ENCODE results near the gene ANO4.

Gene ANO4

GRCh38 chr12:101064721-101065120 lies 270.1 kb downstream of the ANO4 start:
- TF ChIP-seq ZNF76 (tag by site-specific recombination; IDR thresholded peaks at IDR 0.05; ENCODE audit: borderline replicate concordance, low read depth) (no peak), ZNF830 (tag by site-specific recombination; IDR thresholded peaks at IDR 0.05; ENCODE audit: low read depth) (no peak), ZNF18 (tag by site-specific recombination; IDR thresholded peaks at IDR 0.05) (no peak), ZNF184 (tag by site-specific recombination; IDR thresholded peaks at IDR 0.05) (no peak), SALL2 (tag by site-specific recombination; IDR thresholded peaks at IDR 0.05; ENCODE audit: borderline replicate concordance) (no peak), ZSCAN23 (tag by site-specific recombination; IDR thresholded peaks at IDR 0.05) (no peak), REST (tag by site-specific recombination; IDR thresholded peaks at IDR 0.05) (no peak), SP2 (tag by site-specific recombination; IDR thresholded peaks at IDR 0.05) (no peak), SP7 (tag by site-specific recombination; IDR thresholded peaks at IDR 0.05) (no peak), ZNF777 (tag by site-specific recombination; IDR thresholded peaks at IDR 0.05; ENCODE audit: borderline replicate concordance) (no peak), ZNF571 (tag by site-specific recombination; IDR thresholded peaks at IDR 0.05) (no peak), ZNF202 (tag by site-specific recombination; IDR thresholded peaks at IDR 0.05; ENCODE audit: borderline replicate concordance) (no peak), SCRT1 (tag by site-specific recombination; IDR thresholded peaks at IDR 0.05; ENCODE audit: borderline replicate concordance) (no peak), GLI2 (tag by site-specific recombination; IDR thresholded peaks at IDR 0.05; ENCODE audit: borderline replicate concordance, low read depth) (no peak), ZBTB21 (tag by site-specific recombination; IDR thresholded peaks at IDR 0.05) (no peak)
- no peaks in the 10 kb centered on the region for H3K36me3 ChIP-seq (ENCODE audit: control insufficient read depth in 2 of 2, insufficient read depth in 1 of 2, low read length in 2 of 2)
- H3K4me3 ChIP-seq (ENCODE audit: low read depth, low read length), result no peak overlapping the region
- ChIA-PET CTCF (no interaction called here), POLR2A (no interaction called here)
- no peak overlapping the region for H3K27ac ChIP-seq (ENCODE audit: extremely low read depth, low read depth, low read length)
- no peaks in the 10 kb centered on the region for H3K9me3 ChIP-seq (ENCODE audit: control insufficient read depth, insufficient read depth, low read depth, low read length)
- no peaks in the 10 kb centered on the region for H3K4me1 ChIP-seq (ENCODE audit: control insufficient read depth, insufficient read depth, low read length)

- no peaks in the 10 kb centered on the region for H3K4me1 ChIP-seq (ENCODE audit: control insufficient read depth, insufficient read depth, low read length)
- CTCF ChIA-PET, result interaction anchor here (0.7 kb wide), 1 partner anchor 51 kb away, joined by 3 read pairs; no protein-coding TSS in a partner anchor
- no peaks in the 10 kb centered on the region for H3K36me3 ChIP-seq (ENCODE audit: control insufficient read depth in 2 of 2, insufficient read depth in 1 of 2, low read length in 2 of 2)
- H3K4me3 ChIP-seq (ENCODE audit: low read depth, low read length), result no peak overlapping the region
- POLR2A ChIA-PET, result interaction anchor here (0.5 kb wide), 1 partner anchor 837 kb away, joined by 3 read pairs; no protein-coding TSS in a partner anchor
- H3K27ac ChIP-seq (ENCODE audit: extremely low read depth, low read depth, low read length), result no peak overlapping the region
- no peaks in the 10 kb centered on the region for H3K9me3 ChIP-seq (ENCODE audit: control insufficient read depth, insufficient read depth, low read depth, low read length)
- TF ChIP-seq SALL2 (tag by site-specific recombination; IDR thresholded peaks at IDR 0.05; ENCODE audit: borderline replicate concordance), result no peak
- no peak for TF ChIP-seq ZNF433 (tag by site-specific recombination; IDR thresholded peaks at IDR 0.05; ENCODE audit: low read depth)
- no peak for TF ChIP-seq KLF7 (tag by site-specific recombination; IDR thresholded peaks at IDR 0.05; ENCODE audit: borderline replicate concordance)
- no peak for TF ChIP-seq ZNF114 (tag by site-specific recombination; IDR thresholded peaks at IDR 0.05)
- TF ChIP-seq MEIS1 (CRISPR knock-in tag; IDR thresholded peaks at IDR 0.05; ENCODE audit: borderline replicate concordance), result no peak
- TF ChIP-seq ZNF623 (tag by site-specific recombination; IDR thresholded peaks at IDR 0.05), result no peak
- TF ChIP-seq GLIS1 (tag by site-specific recombination; IDR thresholded peaks at IDR 0.05), result no peak
- TF ChIP-seq BCL11A (tag by site-specific recombination; IDR thresholded peaks at IDR 0.05; ENCODE audit: low read depth), result no peak
- no peak for TF ChIP-seq PRDM2 (tag by site-specific recombination; IDR thresholded peaks at IDR 0.05; ENCODE audit: borderline replicate concordance)
- no peak for TF ChIP-seq KLF10 (tag by site-specific recombination; IDR thresholded peaks at IDR 0.05)
- no peak for TF ChIP-seq ZNF624 (tag by site-specific recombination; IDR thresholded peaks at IDR 0.05)
Measured at GRCh38 chr12:101066489-101066888, 271.9 kb downstream of the ANO4 start.

All from HEK293 (cell line).